Hepatocyte (in vitro differentiated cells): ENCODE data around the gene ATP6V1E1. TPM values are rescaled to one million over a fixed set of nuclear protein-coding genes. Genes with fewer than 3 reads are reported as not detected.
A peak's percentile ranks its signal among the peaks of the same experiment; 100 is the strongest.
"Not testable (repeated sequence)": the region's sequence is repeated elsewhere in the genome, so short reads cannot be mapped to it uniquely, and the experiment has no call there.

Experiments
- DNase-seq: peaks from one replicate; pipeline ENCODE4 v3.0.0-alpha.2; 2016; ENCODE audit warnings: low spot score
- H2AFZ ChIP-seq: fragments of 200-600 bp; sonication (generic); 2 replicates; pipeline ENCODE4 v1.6.0; 2016; ENCODE audit warnings: antibody characterized with exemption, mild to moderate bottlenecking
- H3K27ac ChIP-seq: fragments of 200-600 bp; sonication (generic); 2 replicates; pipeline ENCODE4 v1.5.1; 2016; ENCODE audit warnings: mild to moderate bottlenecking
- H3K27me3 ChIP-seq: fragments of 200-600 bp; sonication (generic); 2 replicates; pipeline ENCODE4 v1.6.1; 2016
- H3K36me3 ChIP-seq: fragments of 200-600 bp; sonication (generic); replicated peaks from 2 replicates; pipeline ENCODE4 v1.5.1; 2016; ENCODE audit warnings: low read depth; ENCODE audit not compliant: insufficient read depth
- H3K4me1 ChIP-seq: fragments of 200-600 bp; sonication (generic); 2 replicates; pipeline ENCODE4 v1.5.1; 2016; ENCODE audit warnings: mild to moderate bottlenecking, moderate library complexity; ENCODE audit not compliant: insufficient read depth
- H3K4me2 ChIP-seq: fragments of 200-600 bp; sonication (generic); 2 replicates; pipeline ENCODE4 v1.6.0; 2016
- H3K4me3 ChIP-seq: fragments of 200-600 bp; sonication (generic); 2 replicates; pipeline ENCODE4 v1.5.1; 2016; ENCODE audit warnings: mild to moderate bottlenecking
- H3K79me2 ChIP-seq: fragments of 200-600 bp; sonication (generic); 2 replicates; pipeline ENCODE4 v1.6.0; 2017; ENCODE audit warnings: mild to moderate bottlenecking
- H3K9me2 ChIP-seq: fragments of 200-600 bp; sonication (generic); replicated peaks from 2 replicates; pipeline ENCODE4 v1.6.0; 2017; ENCODE audit warnings: mild to moderate bottlenecking; ENCODE audit not compliant: insufficient read depth
- H3K9me3 ChIP-seq: fragments of 200-600 bp; sonication (generic); 2 replicates; pipeline ENCODE4 v1.5.1; 2016; ENCODE audit warnings: low read depth, mild to moderate bottlenecking
- H4K20me1 ChIP-seq: fragments of 200-600 bp; sonication (generic); 2 replicates; pipeline ENCODE4 v1.6.0; 2016; ENCODE audit warnings: mild to moderate bottlenecking; ENCODE audit not compliant: insufficient read depth, poor library complexity, severe bottlenecking
- CTCF ChIP-seq: fragments of 200-600 bp; sonication (generic); IDR thresholded peaks from 2 replicates; pipeline ENCODE4 v1.5.1; 2016; ENCODE audit warnings: antibody characterized with exemption, mild to moderate bottlenecking; ENCODE audit not compliant: poor library complexity
- EZH2 ChIP-seq: fragments of 200-600 bp; sonication (generic); IDR thresholded peaks from 2 replicates; pipeline ENCODE4 v1.6.1; 2016; ENCODE audit warnings: antibody characterized with exemption, mild to moderate bottlenecking, borderline replicate concordance
- EZH2phosphoT487 ChIP-seq: fragments of 200-600 bp; sonication (generic); IDR thresholded peaks from one replicate; pipeline ENCODE4 v1.6.1; 2018; ENCODE audit warnings: antibody characterized with exemption, mild to moderate bottlenecking, low read depth, moderate library complexity; ENCODE audit not compliant: unreplicated experiment, severe bottlenecking
- WGBS: methylation state at CpG from one replicate; pipeline ENCODE4 v1.1.6; 2016; ENCODE audit warnings: low lambda C conversion rate; ENCODE audit errors: missing lambda C conversion rate; 5-methylcytosine and 5-hydroxymethylcytosine counted together
- polyA plus RNA-seq: library from polyadenylated mRNA; unstranded; fragments of >200 nt; fragmentation: Nextera tagmentation; extraction: Ambion mirVana; gene quantifications from 2 replicates; pipeline ENCODE4 v1.2.1, GENCODE V29; 2016
- total RNA-seq: library from RNA; depleted of rRNA; stranded (reverse); fragments of >200 nt; gene quantifications from 2 replicates; pipeline ENCODE4 v1.2.3, GENCODE V29; 2014

ATP6V1E1 gene
- total and polyA plus RNA-seq, 2 experiments from 2014 or later = 122 to 145 TPM

DNA sequence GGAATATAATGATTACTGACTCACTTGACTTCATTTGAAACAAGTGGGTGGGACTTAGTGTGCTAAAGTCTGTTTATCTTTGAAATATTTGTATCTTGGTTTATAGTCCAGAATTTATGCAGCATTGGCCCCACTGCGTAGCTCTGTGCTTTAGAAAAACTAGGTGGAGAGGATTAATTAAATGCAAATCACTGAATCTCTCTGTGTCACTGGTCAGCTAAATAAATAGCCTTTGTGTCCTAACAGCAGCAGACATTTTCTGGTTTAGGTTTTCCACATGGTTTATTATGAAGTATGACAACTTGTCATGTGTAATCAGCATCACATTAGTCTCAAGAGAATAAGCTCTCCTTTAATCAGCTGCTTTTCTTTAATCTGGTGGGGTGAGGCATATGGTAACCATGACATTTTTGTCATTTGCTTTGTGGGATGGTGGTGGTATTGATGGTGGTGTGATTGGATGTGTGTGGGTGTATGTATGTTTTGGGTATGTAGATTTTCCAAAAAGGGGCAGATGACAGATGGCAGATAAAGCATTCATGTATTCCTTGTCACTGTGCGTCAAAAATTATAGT is 44.0 kb upstream of the ATP6V1E1 start:
- Histone ChIP-seq H3K79me2 (peaks cover 52% of the 10 kb centered on the region), H3K4me2 (peak overlapping the region; percentile 2), H3K9me2 (no peaks in the 10 kb centered on the region), H3K9me3 (no peaks in the 10 kb centered on the region), H2AFZ (no peak overlapping the region), H3K4me3 (no peak overlapping the region), H3K36me3 (no peaks in the 10 kb centered on the region), H3K4me1 (peaks cover 6% of the 10 kb centered on the region), H3K27ac (peak overlapping the region; percentile 18), H3K27me3 (no peaks in the 10 kb centered on the region), H4K20me1 (no peaks in the 10 kb centered on the region)
- no peak for DNase-seq
- 86% methylated on average over 2 of the region's 2 CpGs for WGBS
- TF ChIP-seq CTCF (no peak), EZH2 (no peak), EZH2phosphoT487 (no peak)

DNA sequence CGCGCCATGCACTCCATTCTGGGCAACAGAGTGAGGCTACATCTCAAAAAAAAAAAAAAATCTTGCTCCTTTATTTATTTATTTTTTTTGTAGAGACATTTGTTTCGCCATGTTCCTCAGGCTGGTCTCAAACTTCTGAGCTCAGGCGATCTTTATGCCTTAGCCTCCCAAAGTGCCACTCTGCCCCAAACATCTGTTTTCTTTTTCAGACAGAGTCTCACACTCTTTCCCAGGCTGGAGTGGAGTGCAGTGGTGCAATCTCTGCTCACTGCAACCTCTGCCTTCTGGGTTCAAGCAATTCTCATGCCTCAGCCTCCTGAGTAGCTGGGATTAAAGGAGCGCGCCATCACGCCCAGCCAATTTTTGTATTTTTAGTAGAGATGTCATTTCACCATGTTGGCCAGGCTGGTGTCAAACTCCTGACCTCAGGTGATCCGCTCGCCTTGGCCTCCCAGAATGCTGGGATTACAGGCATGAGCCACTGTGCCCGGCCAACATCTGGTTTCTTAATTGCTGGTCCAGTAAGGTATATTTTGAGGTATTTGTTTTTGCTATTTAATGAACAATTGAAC is 43.1 kb upstream of the ATP6V1E1 start:
- H3K79me2 ChIP-seq = peaks cover 52% of the 10 kb centered on the region
- H2AFZ ChIP-seq, H3K27ac ChIP-seq, H3K36me3 ChIP-seq, H3K27me3 ChIP-seq, H3K4me3 ChIP-seq, H3K9me3 ChIP-seq, H3K9me2 ChIP-seq, H4K20me1 ChIP-seq, DNase-seq, H3K4me1 ChIP-seq, H3K4me2 ChIP-seq: not testable (repeated sequence)
- WGBS = 97% methylated on average over 10 of the region's 10 CpGs

- Histone ChIP-seq H3K27ac (no peak overlapping the region), H3K9me2 (no peaks in the 10 kb centered on the region), H3K4me2 (no peak overlapping the region), H2AFZ (no peak overlapping the region), H3K4me3 (no peak overlapping the region), H4K20me1 (no peaks in the 10 kb centered on the region), H3K4me1 (no peaks in the 10 kb centered on the region), H3K9me3 (no peaks in the 10 kb centered on the region), H3K36me3 (no peaks in the 10 kb centered on the region), H3K79me2 (peaks cover 25% of the 10 kb centered on the region), H3K27me3 (no peaks in the 10 kb centered on the region)
- 84% methylated on average over 3 of the region's 3 CpGs for WGBS
- TF ChIP-seq EZH2 (no peak), CTCF (no peak), EZH2phosphoT487 (no peak)
- no peak for DNase-seq
These were observed 37.3 kb upstream of the ATP6V1E1 start for GRCh38 chr22:17665854-17666253.

GRCh38 chr22:17665248-17665647 is 36.7 kb upstream of the ATP6V1E1 start:
- no peak overlapping the region for H3K4me3 ChIP-seq
- no peaks in the 10 kb centered on the region for H4K20me1 ChIP-seq
- TF ChIP-seq EZH2phosphoT487 (no peak), CTCF (no peak), EZH2 (no peak)
- H3K9me3 ChIP-seq = no peaks in the 10 kb centered on the region
- H3K4me1 ChIP-seq = no peaks in the 10 kb centered on the region
- H3K27ac ChIP-seq = no peak overlapping the region
- no peak overlapping the region for H2AFZ ChIP-seq
- H3K79me2 ChIP-seq = peaks cover 23% of the 10 kb centered on the region
- H3K36me3 ChIP-seq = no peaks in the 10 kb centered on the region
- H3K4me2 ChIP-seq = no peak overlapping the region
- DNase-seq = no peak
- 100% methylated on average over 3 of the region's 3 CpGs for WGBS
- no peaks in the 10 kb centered on the region for H3K27me3 ChIP-seq
- no peaks in the 10 kb centered on the region for H3K9me2 ChIP-seq
